MM.1S (cell line): ENCODE results near the gene TMED8.

Source experiments
- CTCF ChIP-seq: fragments of 300-600 bp; sonication (generic); IDR thresholded peaks from 2 replicates; pipeline ENCODE4 v1.5.1; 2016; ENCODE audit warnings: antibody characterized with exemption, low read length, mixed read lengths
- EZH2 ChIP-seq: fragments of 300-600 bp; sonication (generic); optimal IDR thresholded peaks from 2 replicates; pipeline ENCODE3; 2017; ENCODE audit warnings: low read depth, mild to moderate bottlenecking, antibody characterized with exemption, low read length, mixed read lengths

- TF ChIP-seq CTCF (no peak), EZH2 (no peak)
These were observed 71.2 kb downstream of the TMED8 start for GRCh38 chr14:77305696-77306095.
